Fibroblast of skin of left quadriceps (primary cell): ENCODE data around the gene MAML3.

Source experiments
- DNase-seq, 2 experiments: peaks; one replicate each; pipeline ENCODE4 v3.0.0-alpha.2; 2013; ENCODE audit warnings: low read depth in 2 of 2

MAML3 gene

DNA sequence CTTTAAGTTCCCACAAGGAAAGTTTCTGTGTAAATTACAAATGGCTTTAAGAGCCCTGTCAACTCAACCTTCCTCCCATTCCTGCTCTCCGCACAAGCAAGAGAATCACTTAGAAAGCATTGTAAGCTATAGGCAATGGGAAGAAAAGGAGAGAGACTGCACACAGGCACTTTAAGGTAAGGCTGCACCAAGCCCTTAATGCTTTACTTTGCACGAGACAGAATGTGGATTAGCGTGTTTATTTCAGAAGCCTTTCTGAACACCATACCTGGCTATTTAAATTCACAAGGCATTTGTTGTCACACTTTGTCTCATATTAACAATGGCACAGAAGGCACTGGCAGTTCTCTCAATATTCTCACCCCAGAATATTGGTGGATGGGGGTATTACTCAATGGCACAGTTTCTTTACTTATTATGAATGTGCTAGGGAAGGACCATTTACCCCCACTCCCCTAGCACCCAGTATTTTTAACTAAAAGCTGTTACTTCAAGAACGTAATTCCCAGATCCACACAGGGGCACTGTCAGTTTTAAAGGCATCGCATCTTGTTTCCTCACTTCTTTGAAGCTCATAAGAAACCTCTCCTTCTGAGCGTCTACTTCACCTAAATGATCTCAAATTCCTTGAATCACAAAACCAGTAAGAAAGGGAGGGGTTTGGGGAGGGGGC lies 150.0 kb downstream of the MAML3 start:
- no peak for DNase-seq

DNA sequence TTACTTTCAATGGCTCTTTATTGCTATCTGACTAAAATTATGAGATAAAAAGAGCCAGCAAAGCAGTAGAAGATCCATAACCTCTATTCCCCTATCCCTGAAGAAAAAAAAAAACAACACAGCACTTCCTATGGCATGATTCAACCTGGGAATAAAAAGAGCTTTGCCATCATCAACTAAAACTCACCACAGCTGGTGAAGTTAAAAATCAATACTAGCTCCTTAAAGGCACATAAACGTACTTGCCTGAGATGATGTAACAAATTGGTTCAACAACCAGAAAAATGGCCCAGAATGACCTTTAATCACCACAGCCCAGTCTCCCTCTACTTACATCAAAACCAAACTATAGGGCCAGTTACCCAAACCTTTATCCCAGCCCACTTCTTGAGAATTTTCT lies 153.8 kb downstream of the MAML3 start:
- DNase-seq = no peak

DNA sequence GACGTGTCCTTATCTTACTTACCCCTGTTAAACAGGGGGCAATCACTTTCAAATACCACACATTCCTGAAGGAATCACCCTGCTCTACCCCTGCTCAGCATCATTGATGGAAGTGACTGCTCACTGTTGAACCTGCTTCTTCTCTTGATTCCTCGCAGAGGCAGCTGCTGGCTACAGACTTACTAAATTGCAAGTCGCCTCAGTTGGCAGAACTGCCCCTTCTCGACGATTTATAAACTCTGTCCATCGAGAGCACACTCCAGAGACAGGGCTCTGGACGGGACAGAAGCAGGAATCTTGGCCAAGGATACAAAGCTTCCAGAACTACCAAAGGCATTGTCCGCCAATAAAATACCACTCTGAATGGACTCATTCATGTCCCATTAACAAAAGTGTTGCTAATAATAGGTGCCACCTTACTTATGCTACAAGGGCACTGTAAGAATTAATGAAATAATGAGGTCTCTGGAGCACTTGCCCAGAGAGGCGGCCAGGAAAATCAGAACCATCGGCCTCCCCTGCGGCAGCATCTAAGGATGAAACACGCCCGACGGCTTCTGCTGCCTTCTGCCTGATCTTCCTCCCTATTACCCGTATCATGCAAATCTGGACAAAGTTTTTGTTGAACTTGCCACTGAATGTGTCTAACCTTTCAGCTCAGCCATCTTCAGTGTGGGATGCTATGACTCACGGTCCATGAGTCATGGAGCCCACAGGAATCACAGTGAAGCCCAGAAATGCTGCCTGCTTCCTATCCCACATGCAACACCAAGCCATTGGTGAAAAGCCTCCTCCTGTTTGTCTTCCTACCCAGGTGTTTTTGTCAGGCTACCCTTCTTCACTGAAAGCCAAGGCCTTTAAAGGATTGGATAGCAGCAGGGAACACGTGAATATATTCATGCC lies 164.9 kb downstream of the MAML3 start:
- DNase-seq = peak; percentile 84 to 86

DNA sequence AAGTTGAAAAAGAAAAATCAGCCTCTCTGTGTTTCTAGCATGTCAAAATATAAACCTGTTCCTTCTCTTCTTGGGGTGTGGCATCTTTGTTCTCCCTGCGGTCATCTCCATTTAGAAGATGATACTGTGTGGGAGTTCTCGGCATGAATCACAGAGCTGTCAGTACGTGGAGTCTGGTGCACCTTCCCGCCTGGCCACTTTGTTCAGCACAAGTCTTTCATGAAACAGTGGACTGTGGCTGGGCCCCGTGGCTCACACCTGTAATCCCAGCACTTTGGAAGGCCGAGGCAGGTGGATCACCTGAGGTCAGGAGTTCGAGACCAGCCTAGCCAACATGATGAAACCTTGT lies 166.5 kb downstream of the MAML3 start:
- no peak for DNase-seq

DNA sequence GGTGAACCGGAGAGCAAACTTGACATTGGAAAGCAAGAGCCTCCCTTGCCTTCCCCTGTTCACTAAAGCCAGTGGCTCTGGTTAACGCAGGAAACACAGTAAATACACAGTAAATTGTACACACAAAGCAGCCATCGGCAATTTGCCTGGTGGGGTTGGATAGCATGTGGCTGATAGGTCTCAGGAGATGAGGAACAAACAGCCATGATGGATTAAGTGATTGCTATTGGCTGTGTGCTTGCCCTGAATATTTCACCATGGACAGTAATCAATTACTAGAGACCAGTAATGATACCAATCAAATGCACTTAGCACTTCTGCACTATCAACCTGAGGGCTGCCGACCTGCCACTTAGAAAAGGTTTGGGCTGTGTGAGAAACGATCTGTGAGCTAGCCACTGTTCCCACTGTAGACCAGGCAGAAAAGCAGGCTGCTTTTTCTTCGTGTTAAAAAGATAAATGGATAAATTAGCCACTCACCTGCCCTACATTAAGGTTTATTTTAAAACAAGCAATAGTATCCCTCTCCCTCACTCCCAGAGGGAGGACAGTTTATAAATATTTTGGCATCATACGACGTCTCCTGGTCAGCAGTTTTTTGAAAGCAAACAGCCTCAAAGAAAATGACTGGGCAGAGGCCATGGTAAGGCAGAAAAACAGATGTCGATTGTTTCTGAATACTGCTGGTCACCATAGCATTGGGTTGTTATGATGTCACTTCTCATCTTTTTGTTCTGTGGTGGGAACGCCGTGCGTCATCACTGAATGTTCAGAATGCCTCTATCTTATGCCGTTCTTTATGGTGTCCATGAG lies 167.1 kb downstream of the MAML3 start:
- DNase-seq = no peak

DNA sequence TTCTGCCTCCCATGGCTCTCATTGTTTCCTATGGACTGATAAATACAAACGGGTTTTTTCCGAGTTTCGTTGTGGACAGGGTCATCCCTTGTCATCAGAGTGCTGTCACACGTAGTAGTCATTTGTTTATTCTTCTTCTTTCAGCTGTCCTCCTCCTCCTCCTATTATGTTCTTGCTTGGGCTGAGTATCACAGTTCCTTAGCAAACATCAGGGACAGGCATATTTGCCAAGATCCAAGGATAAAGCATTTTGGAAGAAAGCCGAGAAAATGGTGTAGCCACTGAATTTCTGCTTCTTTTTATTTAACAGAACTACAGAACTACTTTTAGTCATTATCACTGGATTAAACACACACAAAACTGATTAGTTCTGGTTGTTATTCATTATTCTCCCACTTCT lies 167.9 kb downstream of the MAML3 start:
- no peak for DNase-seq

DNA sequence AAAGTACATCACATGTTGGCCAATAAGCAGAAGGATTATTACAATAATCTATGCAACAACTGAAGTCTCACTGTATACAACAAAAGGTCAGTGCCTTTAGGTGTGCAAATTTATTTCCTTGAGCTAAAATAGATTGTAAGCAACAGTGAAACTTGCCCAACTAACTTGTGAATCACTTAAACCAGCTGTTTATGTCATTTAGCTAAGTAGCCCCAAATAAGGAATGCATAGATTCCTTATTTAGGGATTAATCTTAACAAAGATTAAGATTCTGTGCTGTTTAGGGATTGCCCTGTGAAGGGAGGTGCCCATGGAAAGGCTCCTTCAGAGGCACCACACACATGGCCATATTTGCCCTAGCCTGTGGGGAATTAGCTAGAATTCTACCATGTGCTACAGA lies 168.6 kb downstream of the MAML3 start:
- no peak for DNase-seq

DNA sequence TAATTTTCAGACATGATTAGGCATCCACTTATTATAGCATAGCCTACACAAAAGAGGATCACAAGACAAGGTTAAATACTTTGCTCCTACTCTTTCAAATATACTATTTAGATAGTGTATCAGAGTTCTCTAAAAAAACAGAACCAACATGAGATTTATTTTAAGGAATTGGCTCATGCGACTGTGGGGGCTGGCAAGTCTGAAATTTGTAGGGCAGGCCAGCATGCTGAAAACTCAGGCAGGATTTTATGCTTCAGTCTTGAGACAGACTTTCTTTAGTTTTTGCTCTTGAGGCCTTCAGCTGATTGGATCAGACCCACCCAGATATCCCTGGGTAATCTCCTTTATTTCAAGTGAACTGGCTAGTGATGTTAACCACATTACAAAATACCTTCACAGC lies 169.5 kb downstream of the MAML3 start:
- no peak for DNase-seq

DNA sequence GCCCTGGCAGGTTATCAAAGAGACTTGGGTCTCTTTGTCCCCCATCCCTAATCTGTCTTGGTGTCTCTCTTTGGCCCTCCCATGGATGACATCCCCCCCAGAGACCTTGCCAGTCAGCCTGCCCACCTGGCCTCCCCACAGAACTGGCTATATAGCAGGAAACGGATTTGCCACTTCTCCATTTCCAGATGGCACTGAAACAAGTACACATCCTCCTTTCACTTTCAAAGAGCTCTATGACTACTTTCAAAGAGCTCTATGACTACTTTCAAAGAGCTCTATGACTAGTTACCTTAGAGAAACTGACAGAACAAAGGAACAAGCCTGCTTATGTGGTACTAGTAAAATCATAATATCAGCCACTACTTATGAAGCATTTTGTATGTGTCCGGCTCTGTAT lies 175.3 kb downstream of the MAML3 start:
- no peak for DNase-seq

DNA sequence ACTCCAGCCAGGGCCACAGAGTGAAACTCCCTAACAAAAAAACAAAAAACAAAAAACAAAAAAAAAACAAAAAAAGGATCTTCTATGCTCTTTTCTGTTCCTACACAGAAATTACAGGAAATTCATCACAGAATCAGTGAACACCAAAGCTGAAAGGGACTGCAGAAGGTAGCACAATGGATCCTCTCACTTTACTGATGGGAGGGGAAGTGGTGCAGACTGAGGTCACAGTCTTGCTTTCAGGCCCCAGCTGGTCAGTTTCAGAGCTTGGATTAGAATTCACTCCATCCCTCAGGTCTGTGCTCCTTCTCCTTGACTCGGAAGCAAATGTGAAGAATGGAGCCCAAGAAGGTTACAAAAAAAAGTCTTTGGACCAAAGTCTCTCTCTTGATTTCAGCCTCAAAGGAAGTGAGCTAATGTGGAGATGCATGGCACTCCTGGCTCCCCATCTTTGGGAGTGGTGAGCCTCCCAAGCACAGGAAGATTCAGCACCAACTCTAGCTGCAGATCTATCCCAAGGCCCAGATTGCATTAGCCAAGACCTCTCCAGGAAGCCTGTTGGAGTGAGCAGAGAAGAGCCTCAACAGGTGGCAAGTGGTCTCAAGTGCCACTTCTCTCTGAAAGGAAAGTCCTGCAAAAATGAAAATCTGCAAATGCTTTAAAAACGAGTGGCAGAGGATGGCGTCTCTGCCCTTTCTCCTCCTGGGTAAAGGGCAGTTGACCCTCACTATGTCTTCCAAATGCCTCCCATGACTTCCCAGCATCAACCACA lies 176.0 kb downstream of the MAML3 start:
- no peak for DNase-seq

DNA sequence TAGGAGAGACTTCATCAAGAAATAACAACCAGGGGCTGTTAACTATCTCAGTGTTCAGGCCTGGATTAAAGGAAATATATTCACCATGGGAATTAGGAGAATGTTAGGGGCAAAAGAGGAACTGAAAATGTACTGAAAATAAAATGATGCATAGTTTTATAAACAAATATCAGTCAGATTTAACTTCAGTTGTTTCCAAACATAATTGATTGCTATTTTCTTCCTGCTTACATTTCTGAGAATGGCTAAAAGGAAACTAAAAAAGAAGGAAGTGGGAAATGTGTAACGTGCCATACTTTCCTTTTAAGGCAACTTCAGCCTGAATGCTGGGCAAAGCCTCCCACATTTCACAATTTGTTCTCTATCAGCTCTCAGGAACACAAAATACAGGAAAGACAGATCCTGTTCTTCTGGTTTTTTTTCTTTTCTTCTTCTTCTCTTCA lies 178.1 kb downstream of the MAML3 start:
- DNase-seq = peak; percentile 13 to 24

DNA sequence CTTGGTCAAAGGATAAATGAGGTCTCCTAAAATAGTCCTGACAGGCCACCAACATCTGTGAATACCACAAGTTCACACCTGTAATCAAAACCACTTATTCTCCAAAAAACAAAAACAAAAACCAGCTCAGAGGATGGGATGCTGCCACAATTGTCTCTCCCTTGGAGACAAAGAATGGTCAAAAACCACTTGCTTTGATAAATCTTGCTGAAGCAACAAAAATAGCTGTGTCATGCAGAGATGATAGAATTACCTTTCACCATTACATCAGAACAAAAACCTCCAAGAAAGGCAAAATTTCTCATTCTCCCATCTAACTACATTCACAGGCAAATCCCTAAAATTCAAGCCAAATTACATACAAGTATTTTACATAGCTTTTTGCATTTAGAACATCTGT lies 180.4 kb downstream of the MAML3 start:
- no peak for DNase-seq

DNA sequence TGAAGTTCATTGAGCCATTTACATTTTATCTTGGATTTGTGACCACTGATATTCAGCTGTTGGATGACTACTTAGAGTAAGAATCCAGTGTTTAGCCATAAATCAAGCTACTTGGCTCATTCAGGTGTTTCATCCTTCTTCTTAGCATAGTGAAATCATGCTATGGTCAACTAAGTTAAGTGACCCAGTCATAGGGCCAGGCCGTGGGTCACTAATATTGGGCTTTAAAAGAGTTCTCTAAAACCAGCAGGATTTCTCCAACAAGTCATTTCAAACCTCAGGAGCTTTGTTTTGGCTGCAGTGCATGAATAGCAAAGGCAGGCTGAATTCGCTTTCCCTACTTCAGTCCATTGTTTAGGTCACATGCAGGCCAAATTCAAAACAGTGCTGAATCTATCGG lies 181.0 kb downstream of the MAML3 start:
- DNase-seq = no peak

DNA sequence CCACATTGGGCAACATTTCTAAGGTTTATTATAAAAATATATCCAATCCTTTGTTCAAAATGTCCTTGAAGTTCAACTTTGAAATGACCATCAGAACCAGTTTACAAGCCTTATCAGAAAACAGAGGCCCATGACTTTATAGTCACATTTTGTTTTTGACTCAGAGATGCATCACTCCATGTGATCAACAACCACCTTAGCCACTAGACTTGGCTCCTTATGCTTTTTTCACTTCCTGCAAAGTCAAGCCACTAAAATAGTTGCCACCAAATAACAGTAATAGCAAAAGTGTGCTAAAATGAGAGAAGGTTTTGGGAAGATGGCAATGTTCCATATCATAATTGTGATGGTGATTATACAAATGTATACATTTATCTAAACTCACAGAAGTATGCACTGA lies 181.7 kb downstream of the MAML3 start:
- no peak for DNase-seq

DNA sequence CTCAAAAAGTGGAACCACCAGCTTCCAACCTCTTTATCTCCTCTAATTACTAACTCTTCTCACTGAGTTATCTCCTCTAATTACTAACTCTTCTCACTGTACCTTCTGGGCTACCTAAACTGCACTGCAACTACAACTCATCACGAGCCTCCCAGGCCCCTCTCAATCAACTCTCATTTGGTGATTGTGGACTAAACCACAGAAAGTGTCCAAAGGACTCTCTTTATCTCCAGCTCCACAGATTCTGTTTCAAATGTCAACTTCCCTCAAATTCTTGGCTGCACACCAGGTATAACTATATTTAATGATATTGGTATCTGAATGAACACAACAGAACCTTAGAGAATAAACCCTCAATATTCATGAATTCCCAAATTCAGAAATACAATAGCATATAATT lies 182.9 kb downstream of the MAML3 start:
- DNase-seq = no peak

DNA sequence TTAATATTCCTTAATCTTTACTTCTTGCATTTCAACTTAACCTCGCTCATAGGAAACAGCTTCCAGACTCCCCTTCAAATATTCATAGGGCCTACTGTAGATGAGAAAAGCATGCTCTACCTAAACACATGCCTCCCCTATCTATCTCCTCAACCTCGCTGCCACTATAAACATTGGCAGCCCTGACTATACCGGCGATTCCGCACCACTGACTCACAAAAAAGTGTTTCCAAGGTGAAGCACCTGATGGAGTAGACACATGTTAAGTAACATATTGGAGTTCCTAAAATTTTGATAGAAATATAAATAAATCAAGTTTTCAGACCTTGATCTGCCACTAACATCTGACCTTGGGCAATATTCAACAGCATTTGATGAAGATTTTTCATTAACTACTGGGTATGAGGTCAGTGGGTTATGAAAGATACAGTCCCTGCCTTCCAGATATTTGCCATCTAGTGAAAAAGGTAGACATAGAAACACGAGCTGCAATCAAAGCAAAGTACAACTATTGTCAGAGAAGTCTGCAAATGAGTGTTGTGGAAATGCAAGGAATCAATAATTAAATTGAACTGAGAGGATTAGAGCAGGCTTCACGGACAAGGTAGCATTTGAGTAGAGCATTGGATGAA lies 184.2 kb downstream of the MAML3 start:
- DNase-seq = no peak

DNA sequence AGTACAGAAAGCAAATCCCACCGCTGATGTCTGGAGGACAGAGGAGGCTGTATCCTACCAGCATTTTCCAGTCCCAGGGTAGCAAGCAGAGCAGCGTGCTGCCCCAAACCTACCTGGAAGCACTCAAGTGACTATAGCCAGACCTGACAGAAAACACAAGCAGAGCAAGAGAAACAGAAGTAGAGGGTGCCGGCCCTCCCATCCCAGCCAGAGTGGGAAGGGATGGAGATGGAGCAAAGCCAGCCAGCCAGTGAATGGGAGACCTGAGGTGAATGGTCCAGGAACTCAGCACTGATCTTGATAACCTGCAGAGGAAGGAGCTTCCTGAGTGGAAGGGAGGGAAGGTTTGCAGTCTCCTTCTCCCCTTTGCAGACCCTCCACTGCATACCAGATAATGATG lies 185.2 kb downstream of the MAML3 start:
- DNase-seq = no peak

DNA sequence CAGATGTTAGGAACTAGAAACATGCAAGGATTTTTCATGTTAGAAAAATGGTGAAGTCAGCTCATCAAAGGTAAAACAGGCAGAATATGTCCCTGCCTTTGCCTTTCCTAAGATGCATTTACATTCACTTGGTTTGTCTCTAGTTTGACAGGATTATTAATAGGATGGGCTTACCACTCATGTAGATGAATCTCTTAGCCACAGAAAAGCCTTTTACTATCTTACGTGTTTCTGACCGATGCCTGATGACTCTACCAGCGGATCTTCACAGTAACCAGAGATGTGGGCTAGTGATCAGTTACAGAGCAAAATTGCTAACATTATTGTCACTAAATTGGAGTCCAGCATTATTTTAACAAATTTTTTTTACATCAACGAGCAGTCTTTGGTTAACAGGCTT lies 187.6 kb downstream of the MAML3 start:
- no peak for DNase-seq

DNA sequence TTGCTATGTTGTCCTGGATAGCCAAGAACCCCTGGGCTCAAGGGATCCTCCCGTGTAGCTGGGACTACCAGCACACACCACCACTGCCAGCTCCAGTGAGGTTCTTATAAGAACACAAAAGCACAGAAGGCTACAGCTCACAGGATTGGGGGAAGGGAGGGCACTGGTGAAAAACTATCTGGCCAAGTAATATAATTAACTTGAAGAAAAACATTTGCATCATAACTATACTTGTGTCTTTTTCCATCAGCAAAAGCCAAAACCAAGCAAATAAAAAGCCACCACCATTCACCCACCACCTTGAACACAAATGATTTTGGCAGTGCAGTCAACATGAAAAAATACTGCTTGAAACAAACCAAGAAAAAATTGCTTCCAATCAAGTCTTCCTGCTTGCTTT lies 188.2 kb downstream of the MAML3 start:
- no peak for DNase-seq

DNA sequence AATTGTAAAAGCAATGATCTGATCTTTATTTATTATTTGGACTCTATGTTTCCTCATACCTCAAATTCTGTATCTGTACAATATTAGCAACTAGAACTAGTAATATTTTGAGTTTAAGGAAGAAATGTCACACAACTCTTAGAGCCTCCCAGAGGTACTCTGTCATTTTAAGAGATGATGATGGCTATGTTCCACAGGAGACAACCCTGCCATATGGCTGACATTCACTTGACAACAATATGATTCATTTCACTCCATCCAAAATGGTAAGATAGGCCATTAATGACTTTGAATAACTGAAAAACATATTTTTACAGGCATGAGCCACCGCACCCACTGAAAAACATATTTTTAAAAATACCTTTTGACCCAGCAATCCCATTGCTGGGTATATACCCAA lies 190.3 kb downstream of the MAML3 start:
- no peak for DNase-seq

DNA sequence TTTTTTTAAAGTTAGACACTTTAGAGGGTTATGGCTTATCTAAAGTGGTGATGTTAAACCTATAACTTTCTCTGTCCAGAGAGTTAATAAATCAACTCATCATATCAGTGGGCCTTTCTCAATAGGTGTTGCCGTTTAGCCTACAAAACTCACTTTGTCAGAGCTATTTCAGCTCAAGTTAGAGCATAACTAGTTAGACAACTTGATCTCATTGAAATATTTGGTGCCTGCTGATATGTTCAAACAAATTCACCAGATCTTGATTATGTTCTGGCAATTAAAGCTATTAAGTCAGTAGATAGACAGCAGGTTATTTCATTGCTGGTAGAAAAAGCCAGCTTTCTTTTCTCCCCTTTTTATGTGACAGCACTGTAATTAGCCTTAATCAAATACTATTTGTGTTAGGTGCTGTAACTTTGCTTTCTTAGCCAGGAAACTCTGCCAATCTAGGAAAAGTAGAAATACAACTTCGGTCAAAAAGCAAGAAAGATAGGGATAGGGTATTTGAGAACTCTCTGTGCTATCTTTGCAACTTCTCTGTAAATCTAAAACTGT lies 191.8 kb downstream of the MAML3 start:
- no peak for DNase-seq
